T47D (cell line): ENCODE results near the gene ZFP92.
"Not testable (repeated sequence)": the region's sequence is repeated elsewhere in the genome, so short reads cannot be mapped to it uniquely, and the experiment has no call there.

Experiments used
- DNase-seq, 2 experiments: peaks; one replicate each; pipeline versions ENCODE4 v3.0.0 to v3.0.0-alpha.2; 2011 to 2012; ENCODE audit warnings: low read depth in 1 of 2, low spot score in 1 of 2
- JUND ChIP-seq: IDR thresholded peaks from 2 replicates; pipeline ENCODE4 v1.6.1; 2012; ENCODE audit warnings: low read depth
- in situ Hi-C: cut with HindIII; loops from 2 replicates; pipeline ENCODE4 v1.10.0; 2016; ENCODE audit warnings: low sequenced_read_pairs, low pct_unique_long_range_greater_than_20kb

The ZFP92 gene

DNA sequence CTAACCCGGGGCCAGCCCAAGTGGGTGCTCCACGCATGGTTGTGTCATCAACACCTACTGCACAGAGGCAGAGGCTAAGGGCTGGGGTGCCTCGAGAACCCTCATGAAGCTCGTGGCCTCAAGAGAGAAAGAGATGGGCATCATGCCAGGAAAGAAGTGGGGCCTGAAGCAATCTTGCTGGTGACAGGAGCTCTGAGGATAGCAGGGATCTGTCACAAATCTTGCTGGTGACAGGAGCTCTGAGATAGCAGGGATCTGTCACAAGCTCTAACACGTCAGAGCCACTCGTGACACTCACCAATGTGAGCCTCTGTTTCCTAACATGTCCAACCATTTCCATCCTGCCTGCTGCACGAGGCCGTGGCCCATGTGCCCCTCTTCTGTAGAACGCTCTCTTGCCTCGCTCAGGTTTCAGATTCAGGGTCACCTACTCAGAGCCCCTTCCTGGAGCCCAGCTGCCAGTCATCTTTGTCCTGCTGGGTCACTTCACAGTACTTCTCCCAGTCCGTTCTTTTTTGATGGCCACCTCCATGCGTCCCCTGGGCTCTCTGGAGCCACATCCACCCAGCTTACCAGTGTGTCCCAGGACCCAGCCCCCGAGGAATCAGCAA lies 31.2 kb upstream of the ZFP92 start:
- no peak for TF ChIP-seq JUND
- in situ Hi-C loops, result no loop called here

DNA sequence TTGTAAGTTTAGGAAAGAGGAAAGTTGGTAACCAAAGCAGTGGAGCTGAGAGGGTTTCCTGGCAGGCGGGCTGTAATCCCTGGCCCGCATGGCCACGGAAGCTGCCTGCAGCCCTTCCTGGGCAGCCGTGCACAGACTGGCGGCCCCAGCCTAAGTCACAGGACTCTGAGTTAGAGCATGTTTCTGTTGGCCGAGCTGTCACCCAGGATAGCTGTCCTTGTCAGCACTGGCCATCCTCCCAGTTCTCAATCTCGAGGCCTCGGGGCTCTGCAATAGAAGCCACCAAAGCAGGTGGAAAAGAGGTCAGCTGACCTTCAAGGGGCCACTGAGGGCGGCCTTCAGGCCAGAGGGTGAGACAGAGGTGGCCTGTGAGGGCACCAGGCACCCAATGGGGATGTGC lies 30.6 kb upstream of the ZFP92 start:
- in situ Hi-C loops, result no loop called here
- no peak for TF ChIP-seq JUND
- peak; percentile 3 to 38 for DNase-seq

More for the DNA sequence above, 31.2 kb upstream of the ZFP92 start:
- no peak for DNase-seq

DNA sequence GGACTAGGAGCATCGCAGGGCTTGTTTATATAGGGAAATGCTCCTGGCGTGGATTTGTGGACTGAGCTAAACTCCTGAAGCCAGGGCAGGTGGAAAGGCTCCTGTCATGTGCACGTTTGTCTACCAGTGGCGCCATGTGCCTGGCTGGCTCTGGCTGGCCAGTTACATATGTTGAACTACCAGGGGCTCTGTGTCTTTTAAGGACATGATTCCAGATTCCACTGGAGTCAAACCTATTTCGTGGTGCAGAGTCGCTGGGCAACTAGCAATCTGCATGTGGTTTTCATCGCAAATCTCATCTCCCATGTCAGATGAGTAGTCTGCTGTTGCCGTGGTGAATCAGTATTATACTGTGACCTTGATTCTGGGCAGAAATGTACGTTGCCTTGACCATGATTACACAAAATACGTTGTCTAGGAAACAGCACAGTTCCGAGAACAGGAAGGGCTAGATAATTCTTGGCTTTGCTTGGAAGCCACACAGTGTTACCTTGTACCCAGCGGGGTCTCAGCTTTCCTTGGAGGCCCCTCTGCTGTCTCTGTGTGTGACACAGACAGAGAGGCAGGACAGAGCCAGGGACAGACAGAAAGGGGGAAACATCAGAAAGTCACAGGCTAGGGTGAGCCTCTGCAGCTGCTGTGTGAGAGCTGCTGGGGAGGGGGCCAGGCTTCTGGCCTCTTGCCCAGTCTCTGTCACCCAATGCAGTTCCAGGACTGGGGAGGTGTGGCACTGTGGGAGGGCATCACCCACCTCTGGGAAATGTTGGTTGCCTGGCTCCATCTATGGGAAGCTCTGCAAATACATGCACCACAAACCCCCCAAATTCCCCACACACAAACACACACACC lies 29.4 kb upstream of the ZFP92 start:
- in situ Hi-C loops, result no loop called here
- no peak for TF ChIP-seq JUND
- peak in 1 of 2 experiments; percentile 22 for DNase-seq

- in situ Hi-C loops, result no loop called here
- no peak for DNase-seq
- no peak for TF ChIP-seq JUND
Measured at GRCh38 chrX:153382563-153383482, 28.4 kb upstream of the ZFP92 start.

DNA sequence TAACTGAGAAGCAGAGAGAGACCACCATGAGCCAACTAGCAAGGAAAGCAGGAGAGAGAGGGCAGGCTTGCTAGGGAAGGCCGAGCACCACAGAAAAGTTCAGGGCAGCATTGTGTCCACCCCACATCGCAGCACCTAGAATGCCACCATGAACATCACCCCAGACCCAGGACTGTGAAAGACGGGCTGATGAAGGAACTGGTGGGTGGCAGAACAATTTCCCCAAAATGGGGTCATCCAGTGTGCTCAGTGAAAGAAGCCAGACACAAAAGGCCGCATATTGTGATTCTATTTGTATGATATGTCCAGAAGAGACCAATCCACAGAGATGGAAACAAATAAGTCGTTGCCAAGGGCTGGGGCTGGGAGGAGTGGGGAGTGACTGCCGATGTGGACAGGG lies 26.9 kb upstream of the ZFP92 start:
- DNase-seq, result no peak
- no peak for TF ChIP-seq JUND
- in situ Hi-C loops, result no loop called here

DNA sequence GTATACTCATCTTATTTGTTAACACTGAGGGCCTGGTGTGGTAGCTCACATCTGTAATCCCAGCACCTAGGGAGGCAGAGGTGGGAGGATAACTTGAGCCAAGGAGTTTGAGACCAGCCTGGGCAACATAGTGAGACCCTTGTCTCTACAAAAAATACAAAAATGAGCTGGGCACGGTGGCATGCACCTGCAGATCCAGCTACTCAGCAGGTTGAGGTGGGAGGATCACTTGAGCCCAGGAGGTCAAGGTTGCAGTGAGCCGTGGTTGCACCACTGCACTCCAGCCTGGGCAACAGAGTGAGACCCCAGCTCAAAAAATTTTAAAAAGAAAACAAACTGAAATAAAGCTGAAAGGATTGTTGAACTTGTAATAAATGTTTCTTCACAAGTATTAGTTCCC lies 26.3 kb upstream of the ZFP92 start:
- in situ Hi-C loops, DNase-seq: not testable (repeated sequence)

DNA sequence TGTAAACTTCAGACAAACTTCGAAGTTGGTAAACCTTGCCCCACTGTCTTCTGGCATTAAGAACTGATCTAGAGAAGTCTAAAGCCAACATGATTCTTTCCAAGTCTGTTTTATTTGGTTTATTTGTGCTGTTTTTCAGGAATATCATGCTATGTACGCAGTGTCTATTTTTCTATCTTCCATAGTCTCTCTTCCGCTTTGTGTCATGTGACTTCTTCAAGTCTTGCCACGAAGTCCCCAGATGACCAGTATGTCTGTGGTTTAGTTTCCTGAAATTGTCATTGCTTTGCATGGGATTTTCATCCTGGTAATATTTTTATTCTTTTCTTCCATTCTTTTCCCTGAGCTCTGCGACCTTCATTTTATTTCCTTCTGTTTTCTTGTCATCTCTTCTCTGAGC lies 25.2 kb upstream of the ZFP92 start:
- in situ Hi-C loops, result no loop called here
- no peak for DNase-seq
- no peak for TF ChIP-seq JUND

GRCh38 chrX:153387345-153387744 lies 23.9 kb upstream of the ZFP92 start:
- in situ Hi-C loops, result no loop called here
- TF ChIP-seq JUND, result no peak

DNA sequence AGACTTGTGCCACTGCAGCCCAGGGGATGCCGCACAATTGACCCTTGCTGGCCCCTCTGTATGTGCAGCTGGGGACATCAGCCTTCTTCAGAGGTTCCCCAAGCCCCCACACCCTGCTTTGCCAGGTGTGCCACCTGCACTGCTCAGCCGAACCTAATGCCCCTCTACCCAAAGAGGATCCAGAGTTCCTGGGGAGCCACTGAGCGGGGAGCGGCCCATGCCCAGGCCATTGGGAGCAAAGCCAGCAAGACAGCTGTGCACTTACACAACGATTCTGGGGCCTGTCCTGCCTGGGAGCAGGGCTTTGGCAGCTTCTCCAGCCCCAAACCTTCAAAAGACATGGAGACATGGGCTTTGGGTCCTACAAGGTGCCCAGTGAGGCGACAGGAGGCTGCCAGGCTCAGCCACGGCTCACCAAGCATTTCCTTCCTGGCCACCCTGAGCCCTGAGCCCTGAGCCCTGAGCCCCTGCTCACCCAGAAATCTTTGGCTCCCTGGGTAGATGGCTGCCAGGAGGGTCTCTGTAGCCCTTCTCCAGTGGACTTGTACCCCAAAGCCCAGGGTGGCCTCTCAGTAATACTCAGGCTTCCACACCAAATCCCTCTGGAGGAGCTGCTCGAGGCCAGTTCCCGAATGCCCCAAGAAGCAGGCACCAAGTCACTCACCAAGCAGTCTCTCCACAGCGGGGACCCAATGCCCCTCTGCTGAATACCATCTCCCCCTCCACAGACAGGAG lies 23.1 kb upstream of the ZFP92 start:
- DNase-seq, result no peak
- TF ChIP-seq JUND, result no peak
- in situ Hi-C loops, result no loop called here

More at GRCh38 chrX:153387345-153387744, 23.9 kb upstream of the ZFP92 start:
- no peak for DNase-seq

- DNase-seq, result no peak
- no peak for TF ChIP-seq JUND
- in situ Hi-C loops, result no loop called here
Measured at GRCh38 chrX:153388722-153389459, 22.4 kb upstream of the ZFP92 start.

GRCh38 chrX:153389460-153389768 lies 21.9 kb upstream of the ZFP92 start:
- in situ Hi-C loops, DNase-seq: not testable (repeated sequence)
